DND-41 (cell line): ENCODE data around the gene IQGAP1.

Source experiments
- ATAC-seq: fragments of 200-7000 bp; cut with Tn5 transposase; 3 replicates; pipeline ENCODE4 v1.9.1; 2021; ENCODE audit warnings: low read depth; ENCODE audit not compliant: insufficient read depth
- DNase-seq: peaks from one replicate; pipeline ENCODE4 v3.0.0-alpha.2; 2020
- H2AFZ ChIP-seq: 2 replicates; pipeline ENCODE4 v1.6.0; 2012; ENCODE audit warnings: low read depth, low read length
- H3K27ac ChIP-seq: 2 replicates; pipeline ENCODE4 v1.5.1; 2012; ENCODE audit warnings: low read length, inconsistent platforms
- H3K27me3 ChIP-seq: fragments of 200-600 bp; sonication (generic); 2 replicates; pipeline ENCODE4 v1.6.0; 2012; ENCODE audit warnings: low read length, mild to moderate bottlenecking, inconsistent platforms; ENCODE audit not compliant: insufficient read depth, poor library complexity
- H3K36me3 ChIP-seq: 2 replicates; pipeline ENCODE4 v1.5.1; 2012; ENCODE audit warnings: low read length, inconsistent platforms; ENCODE audit not compliant: insufficient read depth
- H3K4me1 ChIP-seq: 2 replicates; pipeline ENCODE4 v1.5.1; 2012; ENCODE audit warnings: mild to moderate bottlenecking, low read length; ENCODE audit not compliant: insufficient read depth
- H3K4me2 ChIP-seq: 2 replicates; pipeline ENCODE4 v1.6.0; 2012; ENCODE audit warnings: mild to moderate bottlenecking, moderate library complexity, low read length, inconsistent platforms; ENCODE audit not compliant: insufficient read depth
- H3K4me3 ChIP-seq, 2 experiments: fragments of 200-600 bp in 1 of 2; shearing (Covaris generic) in 1 of 2; 2 replicates each; pipeline ENCODE4 v1.5.1; 2012 to 2016; ENCODE audit warnings: inconsistent platforms in 2 of 2, low read length in 2 of 2, mild to moderate bottlenecking in 2 of 2, low read depth in 1 of 2, moderate library complexity in 1 of 2
- H3K79me2 ChIP-seq: 2 replicates; pipeline ENCODE4 v1.6.0; 2012; ENCODE audit warnings: low read length, inconsistent platforms; ENCODE audit not compliant: insufficient read depth
- H3K9ac ChIP-seq: 2 replicates; pipeline ENCODE4 v1.6.0; 2012; ENCODE audit warnings: low read depth, mild to moderate bottlenecking, inconsistent platforms, low read length, moderate library complexity
- H3K9me3 ChIP-seq: 2 replicates; pipeline ENCODE4 v1.5.1; 2012; ENCODE audit warnings: low read length, moderate library complexity, mild to moderate bottlenecking, inconsistent platforms; ENCODE audit not compliant: insufficient read depth, severe bottlenecking
- H4K20me1 ChIP-seq: 2 replicates; pipeline ENCODE4 v1.6.0; 2012; ENCODE audit warnings: low read length; ENCODE audit not compliant: insufficient read depth
- EZH2 ChIP-seq: IDR thresholded peaks from 3 replicates; pipeline ENCODE4 v1.6.1; 2012; ENCODE audit warnings: borderline replicate concordance, low read depth, mild to moderate bottlenecking, moderate library complexity, low read length, inconsistent platforms; ENCODE audit not compliant: severe bottlenecking
- TF ChIP-seq, protein P1 (sequence below): IDR thresholded peaks from 2 replicates; pipeline ENCODE4 v1.5.1; 2012; ENCODE audit warnings: borderline replicate concordance, low read length, moderate library complexity, mild to moderate bottlenecking; ENCODE audit not compliant: poor library complexity, severe bottlenecking; ENCODE audit errors: extremely low read depth

Gene IQGAP1

DNA sequence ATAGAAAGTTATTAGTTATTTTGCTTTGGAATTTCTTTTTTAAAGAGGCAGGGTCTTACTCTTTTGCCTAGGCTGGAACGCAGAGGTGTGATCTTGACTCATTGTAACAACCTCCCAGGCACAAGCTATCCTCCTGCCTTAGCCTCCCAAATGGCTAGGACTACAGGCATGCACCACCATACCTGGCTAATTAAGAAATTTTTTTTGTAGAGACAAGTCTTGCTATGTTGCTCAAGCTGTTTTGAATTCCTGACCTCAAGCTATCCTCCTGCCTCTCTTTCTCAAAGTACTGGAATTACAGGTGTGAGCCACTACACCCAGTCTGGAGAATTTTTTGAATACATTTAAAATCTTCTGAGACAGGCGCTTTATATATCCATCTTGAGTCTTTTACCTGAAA is 49.5 kb downstream of the IQGAP1 start:
- Histone ChIP-seq H3K4me3 (no peak overlapping the region), H3K79me2 (peaks cover 5% of the 10 kb centered on the region), H3K4me1 (no peaks in the 10 kb centered on the region), H3K27ac (no peak overlapping the region), H2AFZ (no peak overlapping the region), H3K27me3 (no peaks in the 10 kb centered on the region), H3K36me3 (peaks cover 60% of the 10 kb centered on the region), H3K4me2 (no peak overlapping the region), H4K20me1 (no peaks in the 10 kb centered on the region), H3K9ac (no peak overlapping the region), H3K9me3 (no peaks in the 10 kb centered on the region)
- DNase-seq (no peak), ATAC-seq (no peak)
- no peak for TF ChIP-seq EZH2
- TF ChIP-seq, protein P1, sequence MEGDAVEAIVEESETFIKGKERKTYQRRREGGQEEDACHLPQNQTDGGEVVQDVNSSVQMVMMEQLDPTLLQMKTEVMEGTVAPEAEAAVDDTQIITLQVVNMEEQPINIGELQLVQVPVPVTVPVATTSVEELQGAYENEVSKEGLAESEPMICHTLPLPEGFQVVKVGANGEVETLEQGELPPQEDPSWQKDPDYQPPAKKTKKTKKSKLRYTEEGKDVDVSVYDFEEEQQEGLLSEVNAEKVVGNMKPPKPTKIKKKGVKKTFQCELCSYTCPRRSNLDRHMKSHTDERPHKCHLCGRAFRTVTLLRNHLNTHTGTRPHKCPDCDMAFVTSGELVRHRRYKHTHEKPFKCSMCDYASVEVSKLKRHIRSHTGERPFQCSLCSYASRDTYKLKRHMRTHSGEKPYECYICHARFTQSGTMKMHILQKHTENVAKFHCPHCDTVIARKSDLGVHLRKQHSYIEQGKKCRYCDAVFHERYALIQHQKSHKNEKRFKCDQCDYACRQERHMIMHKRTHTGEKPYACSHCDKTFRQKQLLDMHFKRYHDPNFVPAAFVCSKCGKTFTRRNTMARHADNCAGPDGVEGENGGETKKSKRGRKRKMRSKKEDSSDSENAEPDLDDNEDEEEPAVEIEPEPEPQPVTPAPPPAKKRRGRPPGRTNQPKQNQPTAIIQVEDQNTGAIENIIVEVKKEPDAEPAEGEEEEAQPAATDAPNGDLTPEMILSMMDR, result no peak

DNA sequence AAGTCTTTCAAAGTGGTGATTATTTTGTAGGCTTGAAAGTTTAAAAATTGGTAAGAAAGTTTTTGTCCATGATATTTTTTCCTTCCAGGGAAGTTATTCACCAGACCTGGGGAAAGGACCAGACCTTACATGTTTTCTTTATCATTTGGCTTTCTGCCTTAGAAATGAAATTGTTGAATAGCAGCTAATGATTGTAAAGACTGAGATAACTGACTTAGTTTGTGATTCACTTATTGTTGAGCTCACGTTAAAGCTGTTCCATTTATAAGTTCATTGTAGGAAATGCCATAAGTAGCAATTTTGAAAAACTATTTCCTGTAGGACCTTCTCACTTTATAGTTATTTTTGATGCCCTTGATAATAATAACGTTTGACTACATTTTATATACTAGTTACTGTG is 51.9 kb downstream of the IQGAP1 start:
- H4K20me1 ChIP-seq, result no peaks in the 10 kb centered on the region
- no peak overlapping the region for H3K27ac ChIP-seq
- peaks cover 2% of the 10 kb centered on the region; the same call in 1 of the 2 replicates for H3K79me2 ChIP-seq
- no peak overlapping the region for H3K4me3 ChIP-seq
- no peaks in the 10 kb centered on the region for H3K9me3 ChIP-seq
- no peak for ATAC-seq
- no peak for DNase-seq
- H3K4me2 ChIP-seq, result no peak overlapping the region
- no peak overlapping the region for H3K9ac ChIP-seq
- H3K4me1 ChIP-seq, result no peaks in the 10 kb centered on the region
- peaks cover 67% of the 10 kb centered on the region for H3K36me3 ChIP-seq
- no peak overlapping the region for H2AFZ ChIP-seq
- no peaks in the 10 kb centered on the region for H3K27me3 ChIP-seq
- TF ChIP-seq, protein P1, result no peak
- TF ChIP-seq EZH2, result no peak

DNA sequence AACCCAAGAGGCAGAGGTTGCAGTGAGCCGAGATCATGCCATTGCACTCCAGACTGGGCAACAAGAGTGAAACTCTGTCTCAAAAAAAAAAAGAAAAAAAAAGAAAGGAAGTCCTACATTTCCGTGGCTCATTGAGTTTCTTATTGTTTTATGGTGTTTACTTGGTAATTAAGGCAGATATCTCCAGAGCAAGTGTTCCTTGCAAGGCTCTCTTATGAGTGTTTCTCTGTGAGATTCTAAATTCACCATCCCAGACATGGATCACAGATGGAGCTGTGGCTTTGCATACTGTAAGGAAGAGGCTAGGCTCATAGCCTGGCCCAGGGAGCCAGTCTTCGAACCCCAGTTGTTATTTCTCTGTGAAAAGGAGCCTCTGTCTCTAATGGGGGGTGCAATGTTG is 53.0 kb downstream of the IQGAP1 start:
- no peak overlapping the region for H3K27ac ChIP-seq
- no peaks in the 10 kb centered on the region for H4K20me1 ChIP-seq
- DNase-seq (no peak), ATAC-seq (no peak)
- peaks cover 2% of the 10 kb centered on the region; the same call in 1 of the 2 replicates for H3K79me2 ChIP-seq
- H3K9ac ChIP-seq, result no peak overlapping the region
- H3K4me3 ChIP-seq, result no peak overlapping the region
- H3K4me1 ChIP-seq, result no peaks in the 10 kb centered on the region
- H2AFZ ChIP-seq, result no peak overlapping the region
- H3K36me3 ChIP-seq, result peaks cover 57% of the 10 kb centered on the region
- H3K27me3 ChIP-seq, result no peaks in the 10 kb centered on the region
- TF ChIP-seq, protein P1, result no peak
- TF ChIP-seq EZH2, result no peak
- no peak overlapping the region for H3K4me2 ChIP-seq
- no peaks in the 10 kb centered on the region for H3K9me3 ChIP-seq

DNA sequence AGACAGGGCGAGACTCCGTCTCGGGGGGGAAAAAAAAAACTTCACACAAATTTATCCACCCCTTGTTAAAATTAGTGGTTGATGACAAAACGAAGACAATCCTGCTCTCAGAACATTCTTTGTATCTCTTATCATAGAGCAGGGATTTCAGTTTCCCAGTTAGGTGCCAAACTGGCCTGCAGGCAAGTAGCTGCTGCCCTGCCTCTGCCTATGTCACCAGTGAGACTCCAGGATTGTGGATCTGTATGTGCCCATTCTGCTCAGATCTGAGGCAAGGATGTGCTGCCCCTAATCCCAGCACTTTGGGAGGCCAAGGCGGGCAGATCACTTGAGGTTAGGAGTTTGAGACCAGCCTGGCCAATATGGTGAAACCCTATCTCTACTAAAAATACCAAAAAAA is 54.4 kb downstream of the IQGAP1 start:
- Histone ChIP-seq H3K4me2 (no peak overlapping the region), H3K9me3 (no peaks in the 10 kb centered on the region), H3K27ac (no peak overlapping the region), H3K9ac (no peak overlapping the region), H3K27me3 (no peaks in the 10 kb centered on the region), H3K79me2 (peaks cover 2% of the 10 kb centered on the region; the same call in 1 of the 2 replicates), H3K4me3 (no peak overlapping the region), H3K36me3 (peaks cover 60% of the 10 kb centered on the region), H3K4me1 (no peaks in the 10 kb centered on the region), H2AFZ (no peak overlapping the region), H4K20me1 (no peaks in the 10 kb centered on the region)
- TF ChIP-seq, protein P1, result no peak
- no peak for TF ChIP-seq EZH2
- no peak for DNase-seq
- no peak for ATAC-seq
